GM19468 (cell line): ENCODE results near the gene INTS11.
"Not testable (repeated sequence)": the region's sequence is repeated elsewhere in the genome, so short reads cannot be mapped to it uniquely, and the experiment has no call there.

Experiments
- ATAC-seq: cut with Tn5 transposase; IDR thresholded peaks from one replicate; pipeline ENCODE4 v1.9.1; 2021; ENCODE audit warnings: mild to moderate bottlenecking, moderate library complexity, moderate number of reproducible peaks; ENCODE audit not compliant: unreplicated experiment; ENCODE audit errors: extremely low read depth

Gene INTS11

DNA sequence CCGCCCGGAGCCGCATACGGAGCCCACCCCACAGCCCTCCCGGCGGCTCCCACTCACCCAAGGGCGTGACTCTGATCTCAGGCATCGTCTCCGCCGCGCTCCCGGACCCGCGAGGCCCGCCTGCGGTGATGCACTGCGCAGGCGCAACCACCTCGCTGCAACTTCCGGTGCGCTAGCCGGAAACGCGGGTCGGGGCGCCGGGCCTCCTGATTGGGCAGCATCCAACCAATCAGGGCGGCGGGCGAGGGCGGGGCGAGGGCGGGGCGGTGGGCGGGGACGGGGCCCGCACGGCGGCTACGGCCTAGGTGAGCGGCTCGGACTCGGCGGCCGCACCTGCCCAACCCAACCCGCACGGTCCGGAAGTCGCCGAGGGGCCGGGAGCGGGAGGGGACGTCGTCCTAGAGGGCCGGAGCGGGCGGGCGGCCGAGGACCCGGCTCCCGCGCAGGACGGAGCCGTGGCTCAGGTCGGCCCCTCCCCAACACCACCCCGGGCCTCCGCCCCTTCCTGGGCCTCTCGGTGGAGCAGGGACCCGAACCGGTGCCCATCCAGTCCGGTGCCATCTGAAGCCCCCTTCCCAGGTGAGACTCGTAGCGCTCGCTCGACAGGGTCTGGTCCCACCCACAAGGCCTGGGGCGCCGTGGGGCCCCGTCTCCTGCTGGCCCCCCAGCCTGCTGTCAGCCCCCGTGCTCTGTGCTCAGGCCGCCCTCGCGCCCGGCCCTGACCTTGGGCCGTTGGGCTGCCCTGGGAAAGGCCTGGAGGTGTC, at the start of gene INTS11, which contains the start of gene CPTP:
TSS of gene INTS11 (minus strand) at position 137 of the 764 bp plus-strand sequence. CDS start at position 85, 52 bp downstream.
TSS of gene CPTP (plus strand) at position 279 of the 764 bp plus-strand sequence. CDS start 2,109 bp downstream, outside the sequence.
- ATAC-seq, result peak; percentile 66

DNA sequence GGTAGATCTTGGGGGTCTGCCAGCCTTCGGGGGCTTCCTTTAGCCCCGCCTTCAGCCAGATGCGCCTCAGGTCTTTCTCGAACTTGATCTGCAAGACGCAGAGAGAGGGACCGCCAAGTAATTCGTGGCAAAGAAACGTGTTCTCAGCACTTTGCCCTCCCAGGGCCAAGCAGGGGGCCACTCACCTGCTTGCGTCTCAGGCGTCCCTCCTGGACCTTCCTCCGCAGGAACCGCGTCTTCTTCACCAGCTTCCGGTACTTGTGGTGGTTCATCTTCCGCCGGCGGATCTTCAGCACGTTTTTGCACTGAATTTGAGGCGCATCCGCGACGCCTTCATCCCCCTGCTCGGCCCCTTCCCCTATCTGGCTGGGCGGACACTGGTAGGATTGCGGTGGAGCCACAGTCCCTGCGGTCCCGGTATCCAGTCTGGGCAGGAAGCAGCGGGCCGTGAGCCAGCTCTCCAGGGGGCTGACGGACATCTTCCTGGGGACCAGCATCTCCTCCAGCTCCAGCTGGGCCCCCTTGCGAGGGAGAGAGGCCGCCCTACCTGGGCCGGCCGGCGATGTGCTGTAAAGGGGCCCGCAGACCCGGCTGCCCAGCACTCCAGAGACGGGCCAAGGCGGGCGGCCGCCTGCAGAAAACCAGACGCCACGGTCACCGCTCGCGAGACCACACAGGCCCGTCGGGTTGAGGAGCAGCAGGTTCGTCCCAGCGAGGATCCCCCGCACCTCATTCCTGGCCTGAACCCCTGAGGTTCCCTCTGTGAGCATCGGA, 49.5 kb upstream of the INTS11 start:
- no peak for ATAC-seq

- no peak for ATAC-seq
Observed at GRCh38 chr1:1373051-1373814, 48.8 kb upstream of the INTS11 start.

- ATAC-seq, result no peak
Observed at GRCh38 chr1:1371746-1372711, 47.6 kb upstream of the INTS11 start.

DNA sequence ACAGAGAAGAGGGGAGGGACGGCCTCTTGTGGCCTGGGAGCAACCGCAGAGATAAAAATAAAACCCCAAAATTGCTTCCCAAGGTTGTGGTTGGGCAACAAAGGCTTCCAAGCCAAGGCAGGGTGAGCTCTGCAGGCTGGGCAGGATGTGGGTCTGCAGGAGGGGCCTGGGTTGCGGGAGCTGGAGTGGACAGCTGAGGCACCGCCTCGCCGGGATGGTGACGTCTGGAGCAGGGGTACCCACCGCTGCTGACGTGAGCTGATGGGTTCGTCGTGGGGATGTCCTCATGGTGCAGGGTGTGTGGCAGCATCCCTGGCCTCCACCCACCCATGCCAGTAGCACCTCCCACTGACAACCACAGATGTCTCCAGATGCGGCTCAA, 46.9 kb upstream of the INTS11 start:
- no peak for ATAC-seq

- ATAC-seq, result no peak
Observed at GRCh38 chr1:1370771-1371300, 46.4 kb upstream of the INTS11 start.

DNA sequence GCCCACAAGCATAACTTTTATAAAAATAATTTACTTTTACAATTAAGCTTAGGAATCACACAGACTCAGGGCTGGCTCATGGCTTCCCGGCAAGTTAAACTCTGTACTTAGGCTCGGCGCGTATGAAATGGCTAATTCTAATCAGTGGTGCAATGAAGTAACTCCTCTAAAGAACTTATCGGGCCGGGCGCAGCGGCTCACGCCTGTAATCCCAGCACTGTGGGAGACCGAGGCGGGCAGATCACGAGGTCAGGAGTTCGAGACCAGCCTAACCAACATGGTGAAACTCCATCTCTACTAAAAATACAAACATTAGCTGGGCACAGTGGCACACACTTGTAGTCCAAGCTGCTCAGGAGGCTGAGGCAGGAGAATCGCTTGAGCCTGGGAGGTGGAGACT, 45.6 kb upstream of the INTS11 start:
- not testable (repeated sequence) for ATAC-seq

- ATAC-seq, result no peak
Observed at GRCh38 chr1:1367315-1367714, 42.9 kb upstream of the INTS11 start.

GRCh38 chr1:1366699-1367066, 42.2 kb upstream of the INTS11 start:
- ATAC-seq, result no peak

- ATAC-seq, result no peak
Observed at GRCh38 chr1:1365875-1366698, 41.6 kb upstream of the INTS11 start.

DNA sequence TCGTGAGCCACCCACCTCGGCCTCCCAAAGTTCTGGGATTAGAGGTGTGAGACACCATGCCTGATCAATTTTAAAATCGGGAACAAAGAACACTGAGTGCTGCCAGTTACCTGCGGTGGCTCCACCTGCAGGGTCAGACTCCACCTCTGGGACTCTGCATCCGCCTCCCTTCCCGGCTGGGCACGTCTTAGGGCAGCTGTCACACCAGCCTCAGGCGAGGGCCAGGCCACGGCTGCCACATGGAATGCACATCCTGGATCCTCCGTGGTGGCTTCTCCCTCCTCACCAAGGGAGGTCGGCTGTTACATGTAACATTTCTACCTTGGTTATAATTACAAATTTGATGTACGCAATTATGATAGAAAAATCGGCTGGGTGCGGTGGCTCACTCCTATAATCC, 39.8 kb upstream of the INTS11 start:
- ATAC-seq, result no peak

DNA sequence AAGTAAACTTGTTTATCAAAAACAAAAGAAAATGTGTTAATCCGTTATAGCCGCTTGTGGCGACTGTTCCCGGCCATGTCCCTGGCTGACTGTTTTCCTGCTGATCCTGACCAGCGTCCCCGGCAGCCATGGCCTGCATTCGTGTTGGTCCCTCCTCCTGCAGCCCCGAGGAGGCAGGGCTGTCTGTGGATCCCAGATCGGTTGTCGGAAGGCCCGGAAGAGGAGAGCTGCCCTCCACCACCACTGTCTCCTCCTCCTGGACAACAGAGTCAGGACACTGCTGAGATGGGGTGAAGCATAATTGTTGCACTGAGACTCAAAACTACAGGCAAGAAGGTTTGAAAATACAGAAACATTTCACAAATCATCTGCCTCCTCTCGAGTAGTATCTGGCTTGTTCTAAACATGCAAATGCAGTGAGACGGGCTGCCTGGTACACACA, 37.5 kb upstream of the INTS11 start:
- no peak for ATAC-seq

DNA sequence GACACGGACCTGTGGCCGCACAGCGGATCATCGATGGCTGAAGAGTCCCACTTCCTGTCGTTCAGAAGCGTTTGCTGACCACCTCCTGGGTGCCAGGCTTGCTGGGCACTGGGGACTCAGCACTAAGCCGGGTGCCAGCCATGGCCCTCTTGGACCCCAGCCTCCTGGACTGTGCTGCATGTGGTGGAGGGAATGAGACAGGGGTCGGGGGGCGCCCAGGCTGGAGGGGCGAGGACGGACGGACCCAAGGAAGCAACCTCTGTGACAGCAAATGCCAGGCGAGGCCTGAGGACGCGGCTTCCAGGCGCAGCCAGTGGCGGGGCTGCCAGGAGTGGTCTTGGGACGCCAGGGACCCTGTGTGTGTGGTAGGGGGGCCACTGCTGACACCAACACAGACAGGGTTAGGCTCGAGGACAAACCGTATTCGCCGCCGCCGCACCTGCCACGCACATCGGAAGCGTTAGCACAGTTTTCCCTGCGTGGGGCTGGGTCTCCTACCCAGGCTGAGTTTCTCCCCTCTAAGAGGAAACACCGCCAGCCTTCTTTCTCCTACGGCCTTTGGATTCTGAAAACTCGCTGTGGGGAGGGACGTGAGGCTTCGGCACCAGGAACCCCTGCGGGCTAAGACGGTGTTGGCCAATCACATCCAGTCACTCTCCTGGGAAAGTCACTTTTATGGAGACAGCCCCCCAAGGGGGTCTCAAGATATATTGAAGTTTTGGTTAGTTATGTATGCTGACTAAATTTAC, 36.9 kb upstream of the INTS11 start:
- no peak for ATAC-seq

DNA sequence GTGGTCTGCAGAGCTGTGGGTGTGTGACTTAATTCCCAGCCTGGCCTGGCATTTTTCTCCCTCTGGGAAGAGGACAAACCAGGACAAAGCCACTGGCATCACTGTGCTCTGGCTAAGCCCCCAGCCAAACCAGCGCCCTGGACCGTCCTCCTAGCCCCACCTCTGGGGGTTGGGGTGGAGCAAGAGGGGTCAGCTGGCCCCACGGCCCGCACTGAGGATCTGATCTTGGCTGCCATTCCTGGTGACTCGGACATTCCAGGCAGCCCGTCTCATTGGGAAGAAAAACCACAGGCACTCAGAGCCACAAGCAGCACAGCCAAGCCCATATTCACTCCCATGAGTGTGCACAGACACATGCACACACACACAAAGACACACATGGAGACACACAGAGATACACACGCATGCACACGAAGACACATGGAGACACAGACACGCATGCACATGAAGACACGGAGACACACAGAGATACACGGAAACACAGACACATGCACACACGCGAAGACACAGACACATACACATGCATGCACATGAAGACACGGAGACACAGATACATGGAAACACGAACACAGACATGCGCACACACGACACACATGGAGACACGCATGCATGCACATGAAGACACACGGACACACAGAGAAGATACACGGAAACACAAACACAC, 36.2 kb upstream of the INTS11 start:
- ATAC-seq, result no peak

- ATAC-seq, result no peak
Observed at GRCh38 chr1:1359664-1360468, 35.4 kb upstream of the INTS11 start.

GRCh38 chr1:1359308-1359663, 34.8 kb upstream of the INTS11 start:
- ATAC-seq, result no peak
